ENCODE results near the gene OR2V2. TPM values are rescaled to one million over a fixed set of nuclear protein-coding genes. Genes with fewer than 3 reads are reported as not detected.

The OR2V2 gene
- total RNA-seq, 1 experiment from 2014 or later = not detected

DNA sequence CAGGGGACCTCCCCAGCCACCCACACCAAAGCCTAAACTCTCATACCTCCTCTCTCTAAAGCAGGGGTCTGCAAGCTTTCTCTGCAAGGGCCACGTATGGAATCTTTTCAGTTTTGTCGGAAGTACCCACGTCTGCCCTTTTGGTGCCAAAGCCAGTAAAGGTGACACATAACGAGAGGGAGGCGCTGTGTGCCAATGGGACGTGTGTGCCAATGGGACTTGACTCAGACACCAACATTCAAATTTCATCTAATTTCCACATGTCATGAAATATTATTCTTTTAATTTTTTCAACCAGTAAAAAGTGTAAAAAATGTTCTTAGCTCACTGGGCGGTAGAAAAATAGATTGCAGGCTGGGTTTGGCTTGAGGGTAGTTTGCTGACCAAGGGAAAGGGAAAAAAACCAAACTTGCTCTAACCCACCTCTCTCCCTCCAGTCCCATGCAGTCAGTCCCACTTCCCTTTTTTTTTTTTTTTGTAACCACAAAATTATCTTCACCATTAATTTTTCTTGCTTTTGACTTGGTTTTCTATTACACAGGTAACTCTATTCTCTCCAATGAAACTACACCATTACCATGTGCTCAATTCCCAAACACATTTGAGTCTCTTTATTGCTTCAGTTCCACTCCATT lies 41.9 kb upstream of the OR2V2 start:
- TF ChIP-seq, protein P1, sequence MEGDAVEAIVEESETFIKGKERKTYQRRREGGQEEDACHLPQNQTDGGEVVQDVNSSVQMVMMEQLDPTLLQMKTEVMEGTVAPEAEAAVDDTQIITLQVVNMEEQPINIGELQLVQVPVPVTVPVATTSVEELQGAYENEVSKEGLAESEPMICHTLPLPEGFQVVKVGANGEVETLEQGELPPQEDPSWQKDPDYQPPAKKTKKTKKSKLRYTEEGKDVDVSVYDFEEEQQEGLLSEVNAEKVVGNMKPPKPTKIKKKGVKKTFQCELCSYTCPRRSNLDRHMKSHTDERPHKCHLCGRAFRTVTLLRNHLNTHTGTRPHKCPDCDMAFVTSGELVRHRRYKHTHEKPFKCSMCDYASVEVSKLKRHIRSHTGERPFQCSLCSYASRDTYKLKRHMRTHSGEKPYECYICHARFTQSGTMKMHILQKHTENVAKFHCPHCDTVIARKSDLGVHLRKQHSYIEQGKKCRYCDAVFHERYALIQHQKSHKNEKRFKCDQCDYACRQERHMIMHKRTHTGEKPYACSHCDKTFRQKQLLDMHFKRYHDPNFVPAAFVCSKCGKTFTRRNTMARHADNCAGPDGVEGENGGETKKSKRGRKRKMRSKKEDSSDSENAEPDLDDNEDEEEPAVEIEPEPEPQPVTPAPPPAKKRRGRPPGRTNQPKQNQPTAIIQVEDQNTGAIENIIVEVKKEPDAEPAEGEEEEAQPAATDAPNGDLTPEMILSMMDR (conservative IDR thresholded peaks at IDR 0.05) = no peak
- Histone ChIP-seq H3K9ac (ENCODE audit: extremely low read depth, insufficient read length, low read length) (no peak overlapping the region), H2BK5ac (ENCODE audit: insufficient read length, low read length) (no peak overlapping the region), H3K56ac (ENCODE audit: insufficient read length, low read depth, low read length) (no peak overlapping the region), H2BK20ac (ENCODE audit: low read depth, low read length, poor library complexity, severe bottlenecking) (no peak overlapping the region), H3K79me2 (ENCODE audit: insufficient read depth, low read length) (no peaks in the 10 kb centered on the region), H2AK5ac (ENCODE audit: insufficient read length, low read length) (no peak overlapping the region), H3K27ac (ENCODE audit: insufficient read length, low read depth, low read length) (no peak overlapping the region), H4K5ac (ENCODE audit: insufficient read length, low read depth, low read length) (no peak overlapping the region), H3K4ac (ENCODE audit: low read depth, low read length) (no peak overlapping the region), H3K27me3 (ENCODE audit: insufficient read depth, low read length) (peaks cover 3% of the 10 kb centered on the region; the same call in 1 of the 2 replicates), H3K14ac (ENCODE audit: insufficient read depth, low read length) (no peak overlapping the region), H2BK15ac (ENCODE audit: low read depth, low read length) (no peak overlapping the region), H3K79me1 (ENCODE audit: insufficient read depth, low read depth, low read length, poor library complexity, severe bottlenecking) (no peaks in the 10 kb centered on the region), H4K8ac (replicated peaks; ENCODE audit: insufficient read length, low read depth, low read length) (no peak overlapping the region), H2BK12ac (ENCODE audit: insufficient read length, low read depth, low read length) (no peak overlapping the region), H3K9me3 (ENCODE audit: control insufficient read depth, low read depth, low read length) (no peaks in the 10 kb centered on the region), H3K4me1 (ENCODE audit: insufficient read depth, low read length) (peaks cover 3% of the 10 kb centered on the region; the same call in 1 of the 2 replicates), H3K18ac (ENCODE audit: insufficient read length, low read depth, low read length) (no peak overlapping the region), H3T11ph (ENCODE audit: low read length) (no peak overlapping the region), H4K91ac (ENCODE audit: insufficient read length, low read depth, low read length) (no peak overlapping the region), H2BK120ac (ENCODE audit: low read depth, low read length, poor library complexity, severe bottlenecking) (no peak overlapping the region), H3K23ac (ENCODE audit: insufficient read length, low read depth, low read length) (no peak overlapping the region), H3K4me2 (ENCODE audit: insufficient read depth, insufficient read length, low read length) (peak overlapping the region; percentile 10), H4K20me1 (ENCODE audit: control insufficient read depth, insufficient read depth, insufficient read length) (no peaks in the 10 kb centered on the region), H2AFZ (ENCODE audit: low read length) (no peak overlapping the region), H3K23me2 (ENCODE audit: insufficient read length, low read depth, low read length, poor library complexity, severe bottlenecking) (peaks cover under 1% of the 10 kb centered on the region)
- Mint-ChIP-seq H3K27ac (no peak overlapping the region), H3K9me3 (peaks cover 0 to 3% of the 10 kb centered on the region in 2 experiments; a peak in 3 of 5 replicates), H3K27me3 (ENCODE audit: low read depth) (peaks cover 54% of the 10 kb centered on the region), H3K36me3 (ENCODE audit: insufficient read depth in 1 of 3, low read depth in 3 of 3) (no peaks in the 10 kb centered on the region), H3K4me3 (peak overlapping the region; percentile 38 to 58; a peak in 2 of 5 replicates), H3K4me1 (peaks cover 31 to 35% of the 10 kb centered on the region in 2 experiments)
- no peak for DNase-seq
- no CpG with 5 or more reads among the region's 7 CpGs for WGBS (ENCODE audit: extremely low coverage, insufficient read length, low lambda C conversion rate)

Measured in H9 (cell line).